ENCODE measurements around the gene TSPAN18.

The TSPAN18 gene

DNA sequence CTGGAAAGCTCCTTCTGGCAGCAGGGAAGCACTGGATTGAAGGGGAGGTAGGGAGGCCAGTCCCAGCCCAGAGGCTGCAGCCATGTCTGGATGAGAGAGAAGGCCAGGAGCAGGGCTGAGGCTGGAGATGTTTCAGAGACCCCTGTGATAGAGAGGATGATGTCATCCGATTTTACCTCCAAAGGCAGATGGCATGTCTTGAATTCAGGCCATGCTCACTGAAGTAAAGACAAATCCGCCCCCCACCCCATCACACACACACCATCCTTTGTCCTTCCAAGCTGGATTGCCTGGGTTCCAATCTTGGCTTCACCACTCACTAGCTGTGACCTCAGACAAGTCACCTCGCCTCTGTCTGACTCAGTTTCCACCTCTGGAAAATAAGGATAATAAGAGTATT lies 176.8 kb downstream of the TSPAN18 start:
- DNase-seq = no peak

GRCh38 chr11:44904261-44905020 lies 177.7 kb downstream of the TSPAN18 start:
- DNase-seq = peak; percentile 80

GRCh38 chr11:44905131-44905866 lies 178.5 kb downstream of the TSPAN18 start:
- DNase-seq = no peak

DNA sequence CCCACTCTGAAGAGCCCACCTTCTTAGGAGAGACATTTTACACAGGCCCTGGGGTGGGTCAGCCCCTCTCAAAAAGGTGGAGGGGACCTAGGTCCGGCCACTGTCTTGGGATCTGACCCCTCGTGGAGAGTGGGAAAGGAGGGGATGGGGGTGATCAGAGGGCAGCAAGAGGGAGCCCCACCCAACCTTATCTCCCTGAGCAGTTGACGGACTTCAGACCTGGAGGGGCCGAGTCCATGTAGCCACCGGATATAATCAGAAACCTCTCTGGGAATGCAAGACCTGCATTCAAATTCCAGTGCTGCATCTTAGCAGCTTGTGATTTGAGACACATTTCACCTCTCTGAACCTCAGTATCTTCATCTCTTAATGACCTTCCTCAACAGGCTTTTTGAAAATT lies 179.9 kb downstream of the TSPAN18 start:
- peak; percentile 35 for DNase-seq

- no peak for DNase-seq
These were observed 182.8 kb downstream of the TSPAN18 start for GRCh38 chr11:44909557-44909956.

DNA sequence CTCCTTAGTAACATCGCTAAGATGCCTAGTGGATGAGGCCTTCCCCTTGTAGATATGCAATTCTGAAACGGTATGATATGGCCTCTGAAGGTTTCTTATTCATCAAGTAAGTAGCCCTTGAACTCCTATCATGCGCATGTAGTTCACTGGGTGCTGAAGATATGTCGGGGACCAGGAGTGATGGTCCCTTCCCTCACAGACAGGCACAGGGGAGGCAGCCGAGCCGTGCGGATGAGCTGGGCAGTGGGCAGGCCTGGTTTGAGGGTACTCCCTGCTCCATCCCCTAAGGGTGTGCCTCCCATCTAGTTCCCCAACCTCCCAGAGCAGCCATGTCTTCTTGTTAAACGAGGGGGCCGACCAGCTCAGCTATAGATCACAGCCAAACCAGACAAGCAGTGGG lies 183.8 kb downstream of the TSPAN18 start:
- no peak for DNase-seq

- DNase-seq = peak; percentile 96
These were observed 184.5 kb downstream of the TSPAN18 start for GRCh38 chr11:44911029-44911814.

DNA sequence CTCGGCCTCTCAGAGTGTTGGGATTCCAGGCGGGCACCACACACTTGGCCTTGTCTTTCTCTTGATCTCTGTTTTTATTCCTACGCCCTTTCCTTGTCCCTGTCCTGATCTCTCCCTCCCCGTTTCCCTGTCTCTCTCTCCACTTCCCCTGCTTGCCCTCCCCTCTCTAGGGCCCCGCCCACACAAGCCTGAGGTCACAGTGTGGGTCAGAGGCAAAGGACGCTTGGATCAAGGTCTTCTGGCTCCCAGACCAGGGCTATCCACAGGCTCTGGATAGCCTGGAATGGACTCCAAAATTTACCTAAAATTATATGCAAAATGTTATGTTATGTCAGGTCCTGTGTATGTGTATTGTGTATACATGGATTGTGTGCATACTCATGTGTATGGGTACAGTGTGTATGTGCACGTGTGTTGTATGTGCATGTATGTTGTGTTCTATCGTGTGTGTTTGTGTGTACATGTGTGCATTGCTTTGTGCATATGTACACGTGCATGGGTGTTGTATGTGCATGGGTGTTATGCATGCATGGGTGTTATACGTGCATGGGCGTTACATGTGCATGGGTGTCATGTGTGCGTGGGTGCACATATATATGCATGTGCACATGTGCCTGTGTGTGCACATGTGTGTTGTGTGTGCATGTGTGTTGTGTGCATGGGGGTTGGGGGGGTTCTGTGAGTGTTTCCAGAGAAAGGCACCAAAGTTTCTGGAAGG lies 185.7 kb downstream of the TSPAN18 start:
- no peak for DNase-seq

GRCh38 chr11:44913502-44913901 lies 186.7 kb downstream of the TSPAN18 start:
- DNase-seq = no peak

DNA sequence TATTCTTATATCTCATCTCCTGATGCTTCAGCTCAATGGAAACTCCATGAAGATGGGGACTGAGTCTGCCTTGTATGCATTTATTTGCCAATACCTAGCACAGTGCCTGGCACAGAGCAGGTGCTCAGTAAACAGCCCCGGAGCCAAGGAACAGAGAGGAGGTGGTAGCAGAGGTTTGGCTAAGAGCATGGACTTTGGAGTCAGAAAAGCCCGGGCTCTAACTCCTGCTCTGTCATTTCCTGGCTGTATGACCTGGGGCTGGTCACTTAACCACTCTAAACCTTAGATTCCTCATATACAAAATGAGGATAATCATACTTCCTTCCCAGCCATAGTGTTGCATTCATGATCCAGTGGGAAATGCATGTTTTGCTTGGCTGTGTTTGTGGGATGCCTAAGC lies 187.3 kb downstream of the TSPAN18 start:
- no peak for DNase-seq

DNA sequence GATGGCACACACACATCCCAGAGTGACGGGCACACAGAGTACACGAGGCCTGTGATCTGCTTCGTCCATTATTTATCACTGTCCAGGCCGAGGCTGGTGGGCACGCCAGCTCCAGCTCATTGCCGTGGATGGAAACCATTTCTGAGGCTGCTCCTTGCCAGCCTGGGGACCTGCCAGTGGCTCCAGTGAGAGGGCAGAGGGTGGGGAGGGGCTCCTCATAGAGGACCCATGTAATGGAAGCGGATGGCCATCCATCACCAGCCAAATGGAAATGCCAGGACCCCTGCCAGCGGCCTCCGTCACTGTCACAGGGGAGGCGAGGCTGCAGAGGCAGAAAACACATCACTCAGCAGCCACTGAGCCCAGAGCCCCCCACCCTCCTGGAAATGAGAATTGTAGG lies 188.2 kb downstream of the TSPAN18 start:
- no peak for DNase-seq

- peak; percentile 73 for DNase-seq
These were observed 188.9 kb downstream of the TSPAN18 start for GRCh38 chr11:44915621-44916020.

DNA sequence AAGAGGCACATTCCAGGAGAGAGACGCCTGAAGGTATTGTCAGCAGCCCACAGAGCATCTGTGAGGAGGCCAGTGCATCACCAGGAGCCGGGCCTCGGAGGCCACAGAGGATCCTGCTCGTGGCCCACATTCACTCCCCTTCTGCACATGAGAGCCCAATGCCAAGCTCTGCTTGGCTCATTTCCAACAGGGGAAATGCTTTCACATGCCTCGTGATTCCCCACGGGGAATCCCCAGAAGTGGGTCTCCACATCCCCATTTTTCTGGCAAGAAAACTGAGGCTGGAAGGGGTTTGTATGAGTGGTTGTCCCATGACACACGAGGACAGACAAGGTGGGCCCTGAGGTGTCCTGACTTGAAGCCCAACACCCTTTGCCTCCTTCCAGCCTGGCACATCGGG lies 189.6 kb downstream of the TSPAN18 start:
- no peak for DNase-seq

GRCh38 chr11:44916801-44917385 lies 190.1 kb downstream of the TSPAN18 start:
- DNase-seq = peak; percentile 96

- no peak for DNase-seq
These were observed 191.0 kb downstream of the TSPAN18 start for GRCh38 chr11:44917741-44918140.

DNA sequence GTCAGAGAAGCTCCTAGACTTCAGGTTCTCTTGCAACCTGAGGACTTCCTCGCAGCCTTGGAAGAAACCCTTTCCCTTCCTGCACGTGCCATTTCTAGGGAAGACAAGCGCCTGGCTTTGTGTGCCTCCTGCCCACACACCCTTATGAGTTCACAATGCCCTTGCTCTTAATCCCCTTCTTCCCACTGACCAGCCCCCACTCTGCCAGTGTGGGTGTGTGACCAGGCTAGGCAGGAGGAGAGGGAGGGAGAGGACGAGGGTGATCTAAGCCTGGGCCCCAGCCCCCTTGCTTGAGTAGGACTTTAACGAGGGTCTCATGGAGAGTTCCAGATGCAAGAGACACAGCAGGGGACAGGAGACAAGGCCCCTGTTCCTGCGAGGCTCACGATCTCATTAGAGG lies 193.7 kb downstream of the TSPAN18 start:
- no peak for DNase-seq

GRCh38 chr11:44923115-44923514 lies 196.4 kb downstream of the TSPAN18 start:
- peak; percentile 66 for DNase-seq

GRCh38 chr11:44923806-44924205 lies 197.0 kb downstream of the TSPAN18 start:
- DNase-seq = no peak

- no peak for DNase-seq
These were observed 199.3 kb downstream of the TSPAN18 start for GRCh38 chr11:44926036-44926435.

DNA sequence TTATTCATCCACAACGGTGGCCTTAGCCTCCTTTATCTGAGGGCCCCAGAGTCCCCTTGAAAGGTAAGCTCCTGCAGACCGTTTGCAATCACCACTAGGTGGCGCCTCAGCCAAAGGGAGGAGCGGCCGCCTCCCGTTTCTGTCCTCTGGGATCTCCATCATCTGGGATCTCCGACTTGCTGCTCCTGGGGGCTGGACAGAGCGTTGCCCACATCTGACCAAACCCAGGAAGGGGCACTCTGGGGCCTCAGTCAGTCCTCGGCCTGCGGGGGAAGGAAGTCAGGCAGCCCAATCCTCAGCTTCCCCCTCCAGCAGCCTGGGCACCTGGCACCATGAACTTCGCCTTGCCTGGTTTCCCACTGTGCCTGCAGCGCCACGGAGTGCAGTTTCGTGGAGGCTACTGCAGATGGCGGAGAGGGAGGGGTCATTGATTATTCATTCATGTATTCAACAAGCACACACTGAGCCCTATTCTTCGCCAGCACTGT lies 200.5 kb downstream of the TSPAN18 start:
- peak; percentile 84 for DNase-seq

- no peak for DNase-seq
These were observed 201.4 kb downstream of the TSPAN18 start for GRCh38 chr11:44928144-44928543.

GRCh38 chr11:44928816-44929215 lies 202.1 kb downstream of the TSPAN18 start:
- no peak for DNase-seq

All from hematopoietic multipotent progenitor cell treated with erythropoietin and hydrocortisone succinate and interleukin-3 and kit ligand, for 4 days (in vitro differentiated cells).